GM23338 (cell line): ENCODE measurements around the gene NAPG.

ENCODE experiments used
- CREB1 ChIP-seq: fragments of 250-450 bp; sonication (Bioruptor Pico); IDR thresholded peaks from 2 replicates; pipeline ENCODE4 v1.5.0; 2020; ENCODE audit warnings: low read depth, mild to moderate bottlenecking, moderate library complexity
- EZH2 ChIP-seq: fragments of 200-600 bp; sonication (generic); IDR thresholded peaks from one replicate; pipeline ENCODE4 v1.8.0; 2017; ENCODE audit warnings: antibody characterized with exemption, mild to moderate bottlenecking, low read depth; ENCODE audit not compliant: unreplicated experiment
- EZH2phosphoT487 ChIP-seq: fragments of 200-600 bp; sonication (generic); IDR thresholded peaks from one replicate; pipeline ENCODE4 v1.8.1; 2018; ENCODE audit warnings: antibody characterized with exemption; ENCODE audit not compliant: unreplicated experiment
- JUNB ChIP-seq: IDR thresholded peaks from one replicate; pipeline ENCODE4 v1.6.1; 2016; ENCODE audit warnings: antibody characterized with exemption; ENCODE audit not compliant: unreplicated experiment
- NANOG ChIP-seq: IDR thresholded peaks from 2 replicates; pipeline ENCODE4 v1.6.1; 2016; ENCODE audit warnings: antibody characterized with exemption, borderline replicate concordance
- POLR2AphosphoS5 ChIP-seq: IDR thresholded peaks from 2 replicates; pipeline ENCODE4 v1.6.1; 2016; ENCODE audit warnings: antibody characterized with exemption, low read depth
- STAT1 ChIP-seq: IDR thresholded peaks from one replicate; pipeline ENCODE4 v1.6.1; 2016; ENCODE audit warnings: antibody characterized with exemption; ENCODE audit not compliant: unreplicated experiment
- ZNF114 ChIP-seq: fragments of 250-450 bp; sonication (Bioruptor Pico); IDR thresholded peaks from 2 replicates; pipeline ENCODE4 v1.5.0; 2020; ENCODE audit warnings: mild to moderate bottlenecking, moderate library complexity
- ZNF331 ChIP-seq: fragments of 250-450 bp; sonication (Bioruptor Pico); IDR thresholded peaks from 2 replicates; pipeline ENCODE4 v1.5.0; 2020; ENCODE audit warnings: low read depth, mild to moderate bottlenecking, moderate library complexity
- TF ChIP-seq, protein P1 (sequence below), 2 experiments: fragments of 200-600 bp in 1 of 2; sonication (generic) in 1 of 2; conservative IDR thresholded peaks; 2 replicates each; pipeline versions ENCODE4 v1.5.1 to v1.6.1; 2016 to 2017; ENCODE audit warnings: antibody characterized with exemption in 2 of 2, low read depth in 2 of 2, mild to moderate bottlenecking in 2 of 2, moderate library complexity in 1 of 2
- TF ChIP-seq, protein P2 (sequence below): IDR thresholded peaks from one replicate; pipeline ENCODE4 v1.6.1; 2018; ENCODE audit warnings: antibody characterized with exemption; ENCODE audit not compliant: unreplicated experiment
- TF ChIP-seq, protein P3 (sequence below): IDR thresholded peaks from 2 replicates; pipeline ENCODE4 v1.6.1; 2016; ENCODE audit warnings: antibody characterized with exemption
- TF ChIP-seq, protein P4 (sequence below): fragments of 250-450 bp; sonication (Bioruptor Pico); IDR thresholded peaks from 2 replicates; pipeline ENCODE4 v1.5.0; 2020; ENCODE audit warnings: mild to moderate bottlenecking, moderate library complexity

DNA sequence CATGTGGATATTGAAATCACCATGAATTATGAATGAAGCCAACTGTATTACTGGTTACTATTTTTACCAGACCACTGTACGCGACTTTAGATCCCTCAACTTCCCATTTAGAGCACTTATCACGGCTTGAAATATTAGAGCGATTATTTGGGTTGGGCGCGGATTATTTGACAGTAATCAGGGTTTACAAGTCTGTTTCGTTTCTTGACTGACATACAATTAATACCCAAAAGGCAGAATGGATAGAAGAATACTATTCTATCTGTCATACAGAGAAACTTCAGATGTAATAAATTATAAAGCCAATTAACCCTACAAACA lies 496 bp upstream of the NAPG start:
- TF ChIP-seq, protein P1, sequence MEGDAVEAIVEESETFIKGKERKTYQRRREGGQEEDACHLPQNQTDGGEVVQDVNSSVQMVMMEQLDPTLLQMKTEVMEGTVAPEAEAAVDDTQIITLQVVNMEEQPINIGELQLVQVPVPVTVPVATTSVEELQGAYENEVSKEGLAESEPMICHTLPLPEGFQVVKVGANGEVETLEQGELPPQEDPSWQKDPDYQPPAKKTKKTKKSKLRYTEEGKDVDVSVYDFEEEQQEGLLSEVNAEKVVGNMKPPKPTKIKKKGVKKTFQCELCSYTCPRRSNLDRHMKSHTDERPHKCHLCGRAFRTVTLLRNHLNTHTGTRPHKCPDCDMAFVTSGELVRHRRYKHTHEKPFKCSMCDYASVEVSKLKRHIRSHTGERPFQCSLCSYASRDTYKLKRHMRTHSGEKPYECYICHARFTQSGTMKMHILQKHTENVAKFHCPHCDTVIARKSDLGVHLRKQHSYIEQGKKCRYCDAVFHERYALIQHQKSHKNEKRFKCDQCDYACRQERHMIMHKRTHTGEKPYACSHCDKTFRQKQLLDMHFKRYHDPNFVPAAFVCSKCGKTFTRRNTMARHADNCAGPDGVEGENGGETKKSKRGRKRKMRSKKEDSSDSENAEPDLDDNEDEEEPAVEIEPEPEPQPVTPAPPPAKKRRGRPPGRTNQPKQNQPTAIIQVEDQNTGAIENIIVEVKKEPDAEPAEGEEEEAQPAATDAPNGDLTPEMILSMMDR (conservative IDR thresholded peaks at IDR 0.05; ENCODE audit: low read depth in 2 of 2), result no peak
- TF ChIP-seq EZH2 (no peak), NANOG (no peak), CREB1 (CRISPR knock-in tag) (no peak), POLR2AphosphoS5 (no peak), ZNF114 (CRISPR knock-in tag) (no peak), ZNF331 (CRISPR knock-in tag) (no peak), EZH2phosphoT487 (no peak), JUNB (no peak), STAT1 (no peak)
- TF ChIP-seq, protein P2, sequence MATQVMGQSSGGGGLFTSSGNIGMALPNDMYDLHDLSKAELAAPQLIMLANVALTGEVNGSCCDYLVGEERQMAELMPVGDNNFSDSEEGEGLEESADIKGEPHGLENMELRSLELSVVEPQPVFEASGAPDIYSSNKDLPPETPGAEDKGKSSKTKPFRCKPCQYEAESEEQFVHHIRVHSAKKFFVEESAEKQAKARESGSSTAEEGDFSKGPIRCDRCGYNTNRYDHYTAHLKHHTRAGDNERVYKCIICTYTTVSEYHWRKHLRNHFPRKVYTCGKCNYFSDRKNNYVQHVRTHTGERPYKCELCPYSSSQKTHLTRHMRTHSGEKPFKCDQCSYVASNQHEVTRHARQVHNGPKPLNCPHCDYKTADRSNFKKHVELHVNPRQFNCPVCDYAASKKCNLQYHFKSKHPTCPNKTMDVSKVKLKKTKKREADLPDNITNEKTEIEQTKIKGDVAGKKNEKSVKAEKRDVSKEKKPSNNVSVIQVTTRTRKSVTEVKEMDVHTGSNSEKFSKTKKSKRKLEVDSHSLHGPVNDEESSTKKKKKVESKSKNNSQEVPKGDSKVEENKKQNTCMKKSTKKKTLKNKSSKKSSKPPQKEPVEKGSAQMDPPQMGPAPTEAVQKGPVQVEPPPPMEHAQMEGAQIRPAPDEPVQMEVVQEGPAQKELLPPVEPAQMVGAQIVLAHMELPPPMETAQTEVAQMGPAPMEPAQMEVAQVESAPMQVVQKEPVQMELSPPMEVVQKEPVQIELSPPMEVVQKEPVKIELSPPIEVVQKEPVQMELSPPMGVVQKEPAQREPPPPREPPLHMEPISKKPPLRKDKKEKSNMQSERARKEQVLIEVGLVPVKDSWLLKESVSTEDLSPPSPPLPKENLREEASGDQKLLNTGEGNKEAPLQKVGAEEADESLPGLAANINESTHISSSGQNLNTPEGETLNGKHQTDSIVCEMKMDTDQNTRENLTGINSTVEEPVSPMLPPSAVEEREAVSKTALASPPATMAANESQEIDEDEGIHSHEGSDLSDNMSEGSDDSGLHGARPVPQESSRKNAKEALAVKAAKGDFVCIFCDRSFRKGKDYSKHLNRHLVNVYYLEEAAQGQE, result no peak
- TF ChIP-seq, protein P3, sequence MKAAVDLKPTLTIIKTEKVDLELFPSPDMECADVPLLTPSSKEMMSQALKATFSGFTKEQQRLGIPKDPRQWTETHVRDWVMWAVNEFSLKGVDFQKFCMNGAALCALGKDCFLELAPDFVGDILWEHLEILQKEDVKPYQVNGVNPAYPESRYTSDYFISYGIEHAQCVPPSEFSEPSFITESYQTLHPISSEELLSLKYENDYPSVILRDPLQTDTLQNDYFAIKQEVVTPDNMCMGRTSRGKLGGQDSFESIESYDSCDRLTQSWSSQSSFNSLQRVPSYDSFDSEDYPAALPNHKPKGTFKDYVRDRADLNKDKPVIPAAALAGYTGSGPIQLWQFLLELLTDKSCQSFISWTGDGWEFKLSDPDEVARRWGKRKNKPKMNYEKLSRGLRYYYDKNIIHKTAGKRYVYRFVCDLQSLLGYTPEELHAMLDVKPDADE, result no peak
- TF ChIP-seq, protein P4, sequence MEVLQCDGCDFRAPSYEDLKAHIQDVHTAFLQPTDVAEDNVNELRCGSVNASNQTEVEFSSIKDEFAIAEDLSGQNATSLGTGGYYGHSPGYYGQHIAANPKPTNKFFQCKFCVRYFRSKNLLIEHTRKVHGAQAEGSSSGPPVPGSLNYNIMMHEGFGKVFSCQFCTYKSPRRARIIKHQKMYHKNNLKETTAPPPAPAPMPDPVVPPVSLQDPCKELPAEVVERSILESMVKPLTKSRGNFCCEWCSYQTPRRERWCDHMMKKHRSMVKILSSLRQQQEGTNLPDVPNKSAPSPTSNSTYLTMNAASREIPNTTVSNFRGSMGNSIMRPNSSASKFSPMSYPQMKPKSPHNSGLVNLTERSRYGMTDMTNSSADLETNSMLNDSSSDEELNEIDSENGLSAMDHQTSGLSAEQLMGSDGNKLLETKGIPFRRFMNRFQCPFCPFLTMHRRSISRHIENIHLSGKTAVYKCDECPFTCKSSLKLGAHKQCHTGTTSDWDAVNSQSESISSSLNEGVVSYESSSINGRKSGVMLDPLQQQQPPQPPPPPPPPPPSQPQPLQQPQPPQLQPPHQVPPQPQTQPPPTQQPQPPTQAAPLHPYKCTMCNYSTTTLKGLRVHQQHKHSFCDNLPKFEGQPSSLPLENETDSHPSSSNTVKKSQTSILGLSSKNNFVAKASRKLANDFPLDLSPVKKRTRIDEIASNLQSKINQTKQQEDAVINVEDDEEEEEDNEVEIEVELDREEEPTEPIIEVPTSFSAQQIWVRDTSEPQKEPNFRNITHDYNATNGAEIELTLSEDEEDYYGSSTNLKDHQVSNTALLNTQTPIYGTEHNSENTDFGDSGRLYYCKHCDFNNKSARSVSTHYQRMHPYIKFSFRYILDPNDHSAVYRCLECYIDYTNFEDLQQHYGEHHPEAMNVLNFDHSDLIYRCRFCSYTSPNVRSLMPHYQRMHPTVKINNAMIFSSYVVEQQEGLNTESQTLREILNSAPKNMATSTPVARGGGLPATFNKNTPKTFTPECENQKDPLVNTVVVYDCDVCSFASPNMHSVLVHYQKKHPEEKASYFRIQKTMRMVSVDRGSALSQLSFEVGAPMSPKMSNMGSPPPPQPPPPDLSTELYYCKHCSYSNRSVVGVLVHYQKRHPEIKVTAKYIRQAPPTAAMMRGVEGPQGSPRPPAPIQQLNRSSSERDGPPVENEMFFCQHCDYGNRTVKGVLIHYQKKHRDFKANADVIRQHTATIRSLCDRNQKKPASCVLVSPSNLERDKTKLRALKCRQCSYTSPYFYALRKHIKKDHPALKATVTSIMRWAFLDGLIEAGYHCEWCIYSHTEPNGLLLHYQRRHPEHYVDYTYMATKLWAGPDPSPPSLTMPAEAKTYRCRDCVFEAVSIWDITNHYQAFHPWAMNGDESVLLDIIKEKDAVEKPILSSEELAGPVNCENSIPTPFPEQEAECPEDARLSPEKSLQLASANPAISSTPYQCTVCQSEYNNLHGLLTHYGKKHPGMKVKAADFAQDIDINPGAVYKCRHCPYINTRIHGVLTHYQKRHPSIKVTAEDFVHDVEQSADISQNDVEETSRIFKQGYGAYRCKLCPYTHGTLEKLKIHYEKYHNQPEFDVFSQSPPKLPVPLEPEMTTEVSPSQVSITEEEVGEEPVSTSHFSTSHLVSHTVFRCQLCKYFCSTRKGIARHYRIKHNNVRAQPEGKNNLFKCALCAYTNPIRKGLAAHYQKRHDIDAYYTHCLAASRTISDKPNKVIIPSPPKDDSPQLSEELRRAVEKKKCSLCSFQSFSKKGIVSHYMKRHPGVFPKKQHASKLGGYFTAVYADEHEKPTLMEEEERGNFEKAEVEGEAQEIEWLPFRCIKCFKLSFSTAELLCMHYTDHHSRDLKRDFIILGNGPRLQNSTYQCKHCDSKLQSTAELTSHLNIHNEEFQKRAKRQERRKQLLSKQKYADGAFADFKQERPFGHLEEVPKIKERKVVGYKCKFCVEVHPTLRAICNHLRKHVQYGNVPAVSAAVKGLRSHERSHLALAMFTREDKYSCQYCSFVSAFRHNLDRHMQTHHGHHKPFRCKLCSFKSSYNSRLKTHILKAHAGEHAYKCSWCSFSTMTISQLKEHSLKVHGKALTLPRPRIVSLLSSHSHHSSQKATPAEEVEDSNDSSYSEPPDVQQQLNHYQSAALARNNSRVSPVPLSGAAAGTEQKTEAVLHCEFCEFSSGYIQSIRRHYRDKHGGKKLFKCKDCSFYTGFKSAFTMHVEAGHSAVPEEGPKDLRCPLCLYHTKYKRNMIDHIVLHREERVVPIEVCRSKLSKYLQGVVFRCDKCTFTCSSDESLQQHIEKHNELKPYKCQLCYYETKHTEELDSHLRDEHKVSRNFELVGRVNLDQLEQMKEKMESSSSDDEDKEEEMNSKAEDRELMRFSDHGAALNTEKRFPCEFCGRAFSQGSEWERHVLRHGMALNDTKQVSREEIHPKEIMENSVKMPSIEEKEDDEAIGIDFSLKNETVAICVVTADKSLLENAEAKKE, result no peak
